Epithelial cell of esophagus (primary cell): ENCODE measurements around the gene NRXN3.

Source experiments
- DNase-seq: peaks from one replicate; pipeline ENCODE4 v3.0.0; 2010; ENCODE audit warnings: low read depth
- H3K4me3 ChIP-seq: 2 replicates; pipeline ENCODE4 v1.5.1; 2011; ENCODE audit warnings: mild to moderate bottlenecking, low read length, control low read depth
- CTCF ChIP-seq: IDR thresholded peaks from 2 replicates; pipeline ENCODE4 v1.5.1; 2011; ENCODE audit warnings: low read depth, mild to moderate bottlenecking, low read length, control low read depth, inconsistent platforms; ENCODE audit not compliant: insufficient read depth; ENCODE audit errors: missing control alignments

The NRXN3 gene

GRCh38 chr14:78852040-78852439, 681.9 kb downstream of the NRXN3 start:
- no peak for TF ChIP-seq CTCF
- no peak for DNase-seq
- no peak overlapping the region for H3K4me3 ChIP-seq

- H3K4me3 ChIP-seq = no peak overlapping the region
- no peak for TF ChIP-seq CTCF
- no peak for DNase-seq
Measured at GRCh38 chr14:78857974-78858373, 687.8 kb downstream of the NRXN3 start.

- peak; percentile 60 for DNase-seq
- H3K4me3 ChIP-seq = no peak overlapping the region
Measured at GRCh38 chr14:78863143-78863542, 693.0 kb downstream of the NRXN3 start.

GRCh38 chr14:78872837-78873236, 702.7 kb downstream of the NRXN3 start:
- no peak for DNase-seq
- no peak overlapping the region for H3K4me3 ChIP-seq
- TF ChIP-seq CTCF = no peak

More at GRCh38 chr14:78863143-78863542, 693.0 kb downstream of the NRXN3 start:
- TF ChIP-seq CTCF = no peak

- DNase-seq = no peak
- TF ChIP-seq CTCF = no peak
- H3K4me3 ChIP-seq = no peak overlapping the region
Measured at GRCh38 chr14:78873581-78873980, 703.4 kb downstream of the NRXN3 start.

- no peak overlapping the region for H3K4me3 ChIP-seq
- no peak for DNase-seq
- no peak for TF ChIP-seq CTCF
Measured at GRCh38 chr14:78875049-78875448, 704.9 kb downstream of the NRXN3 start.

- H3K4me3 ChIP-seq = no peak overlapping the region
- no peak for DNase-seq
- no peak for TF ChIP-seq CTCF
Measured at GRCh38 chr14:78885884-78886283, 715.7 kb downstream of the NRXN3 start.
